ENCODE results near the gene CDK6. TPM values are rescaled to one million over a fixed set of nuclear protein-coding genes. Genes with fewer than 3 reads are reported as not detected.
"Not testable (repeated sequence)": the region's sequence is repeated elsewhere in the genome, so short reads cannot be mapped to it uniquely, and the experiment has no call there.

The CDK6 gene
- total and polyA plus RNA-seq, 2 experiments from 2014 or later, result 17.8 to 61.5 TPM

GRCh38 chr7:92747041-92747835 lies 89.1 kb downstream of the CDK6 start:
- in situ Hi-C loops (cut with MboI), result no loop called here
- Histone ChIP-seq H3K9me3 (ENCODE audit: low read depth) (no peaks in the 10 kb centered on the region), H3K36me3 (ENCODE audit: low read depth) (no peaks in the 10 kb centered on the region), H3K79me2 (ENCODE audit: insufficient read depth) (peaks cover 92% of the 10 kb centered on the region), H3K4me3 (no peak overlapping the region), H3K27me3 (replicated peaks; ENCODE audit: insufficient read depth) (no peaks in the 10 kb centered on the region), H3K9ac (0 out of 2 replicates have a peak overlapping the region, but pooled peaks have one; percentile 10), H3K9me2 (ENCODE audit: insufficient read depth) (no peaks in the 10 kb centered on the region), H2AFZ (no peak overlapping the region), H4K20me1 (ENCODE audit: insufficient read depth) (no peaks in the 10 kb centered on the region), H3K4me1 (ENCODE audit: insufficient read depth) (peaks cover 48% of the 10 kb centered on the region), H3K4me2 (ENCODE audit: unreplicated experiment) (peak overlapping the region; percentile 68), H3F3A (ENCODE audit: insufficient read depth) (peaks cover 60% of the 10 kb centered on the region), H3K27ac (peak overlapping the region; percentile 56)
- peak; percentile 65 for DNase-seq
- TF ChIP-seq EZH2 (IDR thresholded peaks at IDR 0.05; ENCODE audit: insufficient read depth, poor library complexity, severe bottlenecking) (no peak), EZH2phosphoT487 (IDR thresholded peaks at IDR 0.05; ENCODE audit: insufficient read depth, low read depth) (no peak)
- WGBS, 2 experiments (ENCODE audit: low coverage in 1 of 2, low lambda C conversion rate in 2 of 2, missing lambda C conversion rate in 2 of 2), result 31 to 33% methylated on average over 3 of the region's 3 CpGs

GRCh38 chr7:92745241-92745640 lies 91.1 kb downstream of the CDK6 start:
- Histone ChIP-seq H3K4me3 (no peak overlapping the region), H3K4me1 (ENCODE audit: insufficient read depth) (peaks cover 49% of the 10 kb centered on the region), H3K27ac (no peak overlapping the region), H4K20me1 (ENCODE audit: insufficient read depth) (no peaks in the 10 kb centered on the region), H3K4me2 (ENCODE audit: unreplicated experiment) (no peak overlapping the region), H3K9ac (no peak overlapping the region), H3K79me2 (ENCODE audit: insufficient read depth) (peaks cover 99% of the 10 kb centered on the region), H3K9me2 (ENCODE audit: insufficient read depth) (no peaks in the 10 kb centered on the region), H2AFZ (no peak overlapping the region), H3K36me3 (ENCODE audit: low read depth) (no peaks in the 10 kb centered on the region), H3F3A (ENCODE audit: insufficient read depth) (peaks cover 51% of the 10 kb centered on the region), H3K9me3 (ENCODE audit: low read depth) (no peaks in the 10 kb centered on the region), H3K27me3 (replicated peaks; ENCODE audit: insufficient read depth) (no peaks in the 10 kb centered on the region)
- DNase-seq, result no peak
- 86 to 89% methylated on average over 4 of the region's 4 CpGs for WGBS, 2 experiments (ENCODE audit: low coverage in 1 of 2, low lambda C conversion rate in 2 of 2, missing lambda C conversion rate in 2 of 2)
- in situ Hi-C loops (cut with MboI), result no loop called here
- no peak for TF ChIP-seq EZH2 (IDR thresholded peaks at IDR 0.05; ENCODE audit: insufficient read depth, poor library complexity, severe bottlenecking)

DNA sequence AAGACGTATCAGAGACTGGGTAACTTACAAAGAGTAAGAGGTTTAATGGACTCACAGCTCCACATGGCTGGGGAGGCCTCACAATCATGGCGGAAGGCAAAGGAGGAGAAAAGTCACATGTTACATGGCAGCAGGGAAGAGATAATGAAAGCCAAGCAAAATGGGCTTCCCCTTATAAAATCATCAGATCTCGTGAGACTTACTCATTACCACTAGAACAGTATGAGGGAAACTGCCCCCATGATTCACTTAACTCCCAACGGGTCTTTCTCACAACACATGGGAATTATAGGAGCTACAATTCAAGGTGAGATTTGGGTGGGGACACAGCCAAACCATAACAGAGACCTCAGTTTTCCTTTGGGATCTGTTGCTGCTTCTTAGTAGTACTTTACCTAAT lies 92.2 kb downstream of the CDK6 start:
- in situ Hi-C loops (cut with MboI); H4K20me1 ChIP-seq (ENCODE audit: insufficient read depth); H3K4me2 ChIP-seq (ENCODE audit: unreplicated experiment); H3K9me3 ChIP-seq (ENCODE audit: low read depth); H3K27ac ChIP-seq; H3K9ac ChIP-seq; H3K27me3 ChIP-seq (replicated peaks; ENCODE audit: insufficient read depth); H3K36me3 ChIP-seq (ENCODE audit: low read depth); DNase-seq; H3K4me3 ChIP-seq; H3K9me2 ChIP-seq (ENCODE audit: insufficient read depth); H2AFZ ChIP-seq: not testable (repeated sequence)
- peaks cover 99% of the 10 kb centered on the region for H3K79me2 ChIP-seq (ENCODE audit: insufficient read depth)
- peaks cover 50% of the 10 kb centered on the region for H3K4me1 ChIP-seq (ENCODE audit: insufficient read depth)
- WGBS, 2 experiments (ENCODE audit: low coverage in 1 of 2, low lambda C conversion rate in 2 of 2, missing lambda C conversion rate in 2 of 2), result 87 to 88% methylated on average over 4 of the region's 4 CpGs
- H3F3A ChIP-seq (ENCODE audit: insufficient read depth), result peaks cover 51% of the 10 kb centered on the region

DNA sequence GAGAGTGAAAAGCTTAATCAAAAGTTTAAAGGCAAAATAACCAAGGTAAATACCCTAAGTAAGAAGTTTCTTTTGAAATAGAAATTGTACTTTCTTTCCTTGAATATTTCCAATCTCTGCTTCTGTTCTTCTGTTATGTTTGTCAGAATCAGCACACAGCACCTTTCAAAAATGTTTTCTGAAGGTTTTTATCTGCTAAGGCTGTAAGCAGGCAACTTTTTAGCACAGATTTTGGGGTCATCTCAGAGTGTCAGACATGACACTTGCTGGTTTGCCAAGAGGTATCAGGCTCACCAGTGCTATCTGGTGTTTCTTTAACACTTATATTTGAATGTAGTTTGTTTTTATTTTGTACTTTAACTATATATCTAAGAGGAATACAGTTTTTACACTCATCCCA lies 94.2 kb downstream of the CDK6 start:
- no peaks in the 10 kb centered on the region for H3K9me3 ChIP-seq (ENCODE audit: low read depth)
- H3K27ac ChIP-seq, result no peak overlapping the region
- H3K4me1 ChIP-seq (ENCODE audit: insufficient read depth), result peaks cover 39% of the 10 kb centered on the region
- H3K9me2 ChIP-seq (ENCODE audit: insufficient read depth), result no peaks in the 10 kb centered on the region
- no peaks in the 10 kb centered on the region for H4K20me1 ChIP-seq (ENCODE audit: insufficient read depth)
- in situ Hi-C loops (cut with MboI), result no loop called here
- H3K9ac ChIP-seq, result no peak overlapping the region
- H2AFZ ChIP-seq, result no peak overlapping the region
- no peaks in the 10 kb centered on the region for H3K27me3 ChIP-seq (replicated peaks; ENCODE audit: insufficient read depth)
- TF ChIP-seq EZH2phosphoT487 (IDR thresholded peaks at IDR 0.05; ENCODE audit: insufficient read depth, low read depth) (no peak), EZH2 (IDR thresholded peaks at IDR 0.05; ENCODE audit: insufficient read depth, poor library complexity, severe bottlenecking) (no peak)
- peaks cover 40% of the 10 kb centered on the region for H3F3A ChIP-seq (ENCODE audit: insufficient read depth)
- H3K36me3 ChIP-seq (ENCODE audit: low read depth), result no peaks in the 10 kb centered on the region
- no peak for DNase-seq
- no peak overlapping the region for H3K4me2 ChIP-seq (ENCODE audit: unreplicated experiment)
- H3K79me2 ChIP-seq (ENCODE audit: insufficient read depth), result peaks cover 99% of the 10 kb centered on the region
- no peak overlapping the region for H3K4me3 ChIP-seq

All from GM23248 (cell line).